H9 (cell line): Measurements from ENCODE around the gene IQGAP2. TPM values are rescaled to one million over a fixed set of nuclear protein-coding genes. Genes with fewer than 3 reads are reported as not detected.

Source experiments
- DNase-seq: peaks from one replicate; pipeline ENCODE4 v3.0.0-alpha.2; 2017
- H2AFZ ChIP-seq: one replicate; pipeline ENCODE4 v1.6.1; 2013; ENCODE audit warnings: mild to moderate bottlenecking, low read length, control low read depth, moderate library complexity
- H2AK5ac ChIP-seq: 2 replicates; pipeline ENCODE4 v1.6.1; 2013; ENCODE audit warnings: low read length, control low read depth, mixed read lengths; ENCODE audit not compliant: insufficient read length
- H2BK120ac ChIP-seq: one replicate; pipeline ENCODE4 v1.6.1; 2013; ENCODE audit warnings: low read depth, mild to moderate bottlenecking, low read length, control low read depth, inconsistent platforms; ENCODE audit not compliant: poor library complexity, severe bottlenecking
- H2BK12ac ChIP-seq: 2 replicates; pipeline ENCODE4 v1.6.1; 2013; ENCODE audit warnings: low read length, control low read depth, mixed read lengths, low read depth; ENCODE audit not compliant: insufficient read length
- H2BK15ac ChIP-seq: 2 replicates; pipeline ENCODE4 v1.6.1; 2013; ENCODE audit warnings: low read depth, low read length, control low read depth
- H2BK20ac ChIP-seq: one replicate; pipeline ENCODE4 v1.6.1; 2013; ENCODE audit warnings: low read depth, mild to moderate bottlenecking, low read length, control low read depth, inconsistent platforms; ENCODE audit not compliant: poor library complexity, severe bottlenecking
- H2BK5ac ChIP-seq: 2 replicates; pipeline ENCODE4 v1.6.1; 2013; ENCODE audit warnings: low read length, control low read depth, mixed read lengths; ENCODE audit not compliant: insufficient read length
- H3K14ac ChIP-seq: 2 replicates; pipeline ENCODE4 v1.6.1; 2013; ENCODE audit warnings: low read length, control low read depth; ENCODE audit not compliant: insufficient read depth
- H3K18ac ChIP-seq: 2 replicates; pipeline ENCODE4 v1.6.1; 2013; ENCODE audit warnings: low read depth, mild to moderate bottlenecking, mixed read lengths, low read length, control low read depth; ENCODE audit not compliant: insufficient read length
- H3K23ac ChIP-seq: 2 replicates; pipeline ENCODE4 v1.6.1; 2013; ENCODE audit warnings: low read length, control low read depth, mixed read lengths, low read depth; ENCODE audit not compliant: insufficient read length
- H3K23me2 ChIP-seq: 2 replicates; pipeline ENCODE4 v1.6.1; 2013; ENCODE audit warnings: low read depth, mild to moderate bottlenecking, mixed read lengths, low read length, control low read depth; ENCODE audit not compliant: insufficient read length, poor library complexity, severe bottlenecking
- H3K27ac ChIP-seq: 2 replicates; pipeline ENCODE4 v1.5.1; 2013; ENCODE audit warnings: low read length, control low read depth, mixed read lengths, low read depth; ENCODE audit not compliant: insufficient read length
- H3K27me3 ChIP-seq: 2 replicates; pipeline ENCODE4 v1.6.1; 2013; ENCODE audit warnings: low read length, control low read depth, inconsistent platforms; ENCODE audit not compliant: insufficient read depth
- H3K4ac ChIP-seq: 2 replicates; pipeline ENCODE4 v1.6.1; 2013; ENCODE audit warnings: low read depth, mild to moderate bottlenecking, control low read depth, inconsistent platforms, low read length, moderate library complexity
- H3K4me1 ChIP-seq: 2 replicates; pipeline ENCODE4 v1.6.1; 2013; ENCODE audit warnings: low read length, control low read depth, inconsistent platforms; ENCODE audit not compliant: insufficient read depth
- H3K4me2 ChIP-seq: 2 replicates; pipeline ENCODE4 v1.6.1; 2013; ENCODE audit warnings: low read length, control low read depth, mixed read lengths; ENCODE audit not compliant: insufficient read length, insufficient read depth
- H3K56ac ChIP-seq: 2 replicates; pipeline ENCODE4 v1.6.1; 2013; ENCODE audit warnings: low read depth, mild to moderate bottlenecking, mixed read lengths, low read length, control low read depth; ENCODE audit not compliant: insufficient read length
- H3K79me1 ChIP-seq: 2 replicates; pipeline ENCODE4 v1.6.1; 2013; ENCODE audit warnings: low read depth, mild to moderate bottlenecking, moderate library complexity, low read length, control low read depth, inconsistent platforms; ENCODE audit not compliant: insufficient read depth, poor library complexity, severe bottlenecking
- H3K79me2 ChIP-seq: 2 replicates; pipeline ENCODE4 v1.6.1; 2013; ENCODE audit warnings: low read length, control low read depth, inconsistent platforms; ENCODE audit not compliant: insufficient read depth
- H3K9ac ChIP-seq: 2 replicates; pipeline ENCODE4 v1.6.1; 2013; ENCODE audit warnings: low read length, control low read depth, mixed read lengths; ENCODE audit not compliant: insufficient read length; ENCODE audit errors: extremely low read depth
- H3K9me3 ChIP-seq: one replicate; pipeline ENCODE4 v1.6.1; 2013; ENCODE audit warnings: low read depth, low read length, inconsistent platforms; ENCODE audit not compliant: control insufficient read depth
- H3T11ph ChIP-seq: one replicate; pipeline ENCODE4 v1.6.1; 2013; ENCODE audit warnings: mild to moderate bottlenecking, low read length, control low read depth, inconsistent platforms
- H4K20me1 ChIP-seq: one replicate; pipeline ENCODE4 v1.6.1; 2013; ENCODE audit not compliant: control insufficient read depth, insufficient read length, insufficient read depth
- H4K5ac ChIP-seq: 2 replicates; pipeline ENCODE4 v1.6.1; 2013; ENCODE audit warnings: low read depth, mild to moderate bottlenecking, mixed read lengths, low read length, control low read depth; ENCODE audit not compliant: insufficient read length
- H4K8ac ChIP-seq: replicated peaks from 2 replicates; pipeline ENCODE4 v1.6.1; 2013; ENCODE audit warnings: low read length, control low read depth, mixed read lengths, low read depth; ENCODE audit not compliant: insufficient read length
- H4K91ac ChIP-seq: 2 replicates; pipeline ENCODE4 v1.6.1; 2013; ENCODE audit warnings: low read depth, mild to moderate bottlenecking, moderate library complexity, mixed read lengths, low read length, control low read depth; ENCODE audit not compliant: insufficient read length
- H3K27ac Mint-ChIP-seq, 3 experiments: 2 replicates in 2 of 3; 3 replicates in 1 of 3; pipeline ENCODE4 v1.8.0; 2020 to 2021; ENCODE audit warnings: mixed read lengths in 3 of 3, mild to moderate bottlenecking in 1 of 3, moderate library complexity in 1 of 3
- H3K27me3 Mint-ChIP-seq: 2 replicates; pipeline ENCODE4 v1.8.0; 2021; ENCODE audit warnings: low read depth, mild to moderate bottlenecking, moderate library complexity, mixed read lengths
- H3K36me3 Mint-ChIP-seq, 3 experiments: 2 replicates in 2 of 3; 3 replicates in 1 of 3; pipeline ENCODE4 v1.8.0; 2020 to 2021; ENCODE audit warnings: low read depth in 3 of 3, mixed read lengths in 3 of 3; ENCODE audit not compliant: insufficient read depth in 1 of 3
- H3K4me1 Mint-ChIP-seq, 2 experiments: 2 replicates each; pipeline ENCODE4 v1.8.0; 2020; ENCODE audit warnings: mixed read lengths in 2 of 2
- H3K4me3 Mint-ChIP-seq, 2 experiments: 2 replicates in 1 of 2; 3 replicates in 1 of 2; pipeline ENCODE4 v1.8.0; 2020 to 2021; ENCODE audit warnings: mild to moderate bottlenecking in 2 of 2, mixed read lengths in 2 of 2, moderate library complexity in 1 of 2
- H3K9me3 Mint-ChIP-seq, 2 experiments: 2 replicates in 1 of 2; 3 replicates in 1 of 2; pipeline ENCODE4 v1.8.0; 2020; ENCODE audit warnings: mild to moderate bottlenecking in 2 of 2, mixed read lengths in 2 of 2, moderate library complexity in 1 of 2
- CTCF ChIP-seq: fragments of 200-600 bp; sonication (generic); conservative IDR thresholded peaks from 3 replicates; pipeline ENCODE4 v1.8.0; 2021; ENCODE audit warnings: antibody characterized with exemption, mild to moderate bottlenecking
- WGBS: extraction: QIAGEN DNeasy Blood & Tissue Kit; methylation state at CpG from one replicate; pipeline ENCODE4 v1.1.7; 2013; ENCODE audit warnings: missing lambda C conversion rate, low lambda C conversion rate, mixed read lengths; ENCODE audit not compliant: insufficient read length; ENCODE audit errors: extremely low coverage; 5-methylcytosine and 5-hydroxymethylcytosine counted together
- total RNA-seq: library from RNA; stranded (reverse); gene quantifications from 2 replicates; pipeline ENCODE4 v1.2.1, GENCODE V29; 2021

The IQGAP2 gene
- total RNA-seq, 1 experiment from 2014 or later, result 22.5 TPM

DNA sequence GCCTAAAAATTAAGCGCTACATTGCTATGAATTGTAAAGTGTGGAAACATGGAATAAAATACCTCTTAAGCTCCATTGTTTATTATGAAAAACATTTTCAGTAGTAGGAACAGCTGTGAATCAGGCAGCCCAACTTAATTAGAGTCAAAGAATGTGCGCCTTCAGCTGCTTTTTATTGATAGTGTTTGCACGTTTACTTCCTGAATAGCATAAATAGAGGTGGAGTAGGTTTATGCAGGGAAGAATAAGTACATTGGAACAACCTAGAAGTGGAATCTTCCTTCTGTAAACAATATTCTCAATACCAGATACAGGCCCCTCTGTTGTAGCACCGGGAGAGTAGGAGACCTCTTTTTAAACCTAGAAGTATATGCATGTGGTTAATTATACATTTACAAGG, 79.9 kb downstream of the IQGAP2 start:
- Histone ChIP-seq H3K79me2 (no peaks in the 10 kb centered on the region), H3K56ac (no peak overlapping the region), H4K5ac (no peak overlapping the region), H3K18ac (no peak overlapping the region), H3K4ac (no peak overlapping the region), H3K27me3 (no peaks in the 10 kb centered on the region), H3K14ac (no peak overlapping the region), H3K23ac (no peak overlapping the region), H2AFZ (no peak overlapping the region), H2AK5ac (no peak overlapping the region), H2BK12ac (no peak overlapping the region), H3K4me1 (peaks cover 21% of the 10 kb centered on the region), H4K91ac (no peak overlapping the region), H3K27ac (no peak overlapping the region), H3T11ph (no peak overlapping the region), H3K23me2 (no peaks in the 10 kb centered on the region), H2BK5ac (no peak overlapping the region), H4K8ac (no peak overlapping the region), H2BK20ac (no peak overlapping the region), H3K9ac (no peak overlapping the region), H3K9me3 (no peaks in the 10 kb centered on the region), H4K20me1 (no peaks in the 10 kb centered on the region), H2BK120ac (no peak overlapping the region), H2BK15ac (no peak overlapping the region), H3K4me2 (no peak overlapping the region), H3K79me1 (no peaks in the 10 kb centered on the region)
- WGBS, result no CpG with 5 or more reads among the region's 4 CpGs
- no peak for TF ChIP-seq CTCF
- no peaks in the 10 kb centered on the region for H3K9me3 Mint-ChIP-seq
- H3K36me3 Mint-ChIP-seq, result no peaks in the 10 kb centered on the region
- peaks cover 60 to 64% of the 10 kb centered on the region in 2 experiments for H3K4me1 Mint-ChIP-seq
- H3K27me3 Mint-ChIP-seq, result no peaks in the 10 kb centered on the region
- DNase-seq, result no peak
- H3K4me3 Mint-ChIP-seq, result no peak overlapping the region
- no peak overlapping the region; a peak in 1 of 7 replicates for H3K27ac Mint-ChIP-seq
